Tibial nerve (tissue), 4 donors: Measurements from ENCODE around the gene ENPP1.

Experiments
- EP300 ChIP-seq, 2 donors: sonication (generic); formaldehyde crosslinking; IDR thresholded peaks; one replicate each; pipeline ENCODE4 v1.6.1; 2017; ENCODE audit warnings: antibody characterized with exemption in 2 of 2, mild to moderate bottlenecking in 1 of 2
- POLR2A ChIP-seq, 2 donors: fragments of 450-650 bp; IDR thresholded peaks; one replicate each; pipeline ENCODE4 v1.6.1; 2017; ENCODE audit warnings: antibody characterized with exemption in 2 of 2, mild to moderate bottlenecking in 2 of 2, moderate library complexity in 2 of 2
- TF ChIP-seq, protein P1 (sequence below), 5 experiments: fragments of 200-600 bp in 3 of 5; fragments of 450-650 bp in 2 of 5; sonication (generic) in 3 of 5; IDR thresholded peaks; one replicate each; pipeline ENCODE4 v1.5.1; 2016 to 2019; ENCODE audit warnings: antibody characterized with exemption in 5 of 5, mild to moderate bottlenecking in 3 of 5, moderate library complexity in 2 of 5

DNA sequence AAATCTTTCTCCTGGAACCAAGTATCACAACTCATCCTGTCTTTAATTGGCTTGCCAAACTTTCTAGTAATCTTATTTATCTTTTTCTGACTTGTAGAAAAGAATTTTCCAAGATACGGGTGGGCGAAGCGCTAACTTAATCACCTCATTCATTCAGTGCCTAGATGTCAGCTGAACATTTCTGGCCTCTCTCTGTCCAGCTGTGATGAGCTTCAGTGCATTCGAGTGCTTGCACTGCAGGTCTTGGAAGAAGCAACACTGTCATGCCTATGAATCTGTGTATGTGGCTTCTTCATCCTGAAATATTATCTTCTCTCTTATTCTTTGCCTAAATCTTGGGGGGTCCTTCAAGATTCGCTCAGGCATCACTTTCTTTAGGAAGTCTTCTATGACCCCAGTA, 16.3 kb upstream of the ENPP1 start:
- TF ChIP-seq, protein P1, sequence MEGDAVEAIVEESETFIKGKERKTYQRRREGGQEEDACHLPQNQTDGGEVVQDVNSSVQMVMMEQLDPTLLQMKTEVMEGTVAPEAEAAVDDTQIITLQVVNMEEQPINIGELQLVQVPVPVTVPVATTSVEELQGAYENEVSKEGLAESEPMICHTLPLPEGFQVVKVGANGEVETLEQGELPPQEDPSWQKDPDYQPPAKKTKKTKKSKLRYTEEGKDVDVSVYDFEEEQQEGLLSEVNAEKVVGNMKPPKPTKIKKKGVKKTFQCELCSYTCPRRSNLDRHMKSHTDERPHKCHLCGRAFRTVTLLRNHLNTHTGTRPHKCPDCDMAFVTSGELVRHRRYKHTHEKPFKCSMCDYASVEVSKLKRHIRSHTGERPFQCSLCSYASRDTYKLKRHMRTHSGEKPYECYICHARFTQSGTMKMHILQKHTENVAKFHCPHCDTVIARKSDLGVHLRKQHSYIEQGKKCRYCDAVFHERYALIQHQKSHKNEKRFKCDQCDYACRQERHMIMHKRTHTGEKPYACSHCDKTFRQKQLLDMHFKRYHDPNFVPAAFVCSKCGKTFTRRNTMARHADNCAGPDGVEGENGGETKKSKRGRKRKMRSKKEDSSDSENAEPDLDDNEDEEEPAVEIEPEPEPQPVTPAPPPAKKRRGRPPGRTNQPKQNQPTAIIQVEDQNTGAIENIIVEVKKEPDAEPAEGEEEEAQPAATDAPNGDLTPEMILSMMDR (IDR thresholded peaks at IDR 0.05): no peak
- TF ChIP-seq POLR2A (IDR thresholded peaks at IDR 0.05): no peak
- no peak for TF ChIP-seq EP300 (IDR thresholded peaks at IDR 0.05)
